ENCODE measurements around the gene DPYD.

DNA sequence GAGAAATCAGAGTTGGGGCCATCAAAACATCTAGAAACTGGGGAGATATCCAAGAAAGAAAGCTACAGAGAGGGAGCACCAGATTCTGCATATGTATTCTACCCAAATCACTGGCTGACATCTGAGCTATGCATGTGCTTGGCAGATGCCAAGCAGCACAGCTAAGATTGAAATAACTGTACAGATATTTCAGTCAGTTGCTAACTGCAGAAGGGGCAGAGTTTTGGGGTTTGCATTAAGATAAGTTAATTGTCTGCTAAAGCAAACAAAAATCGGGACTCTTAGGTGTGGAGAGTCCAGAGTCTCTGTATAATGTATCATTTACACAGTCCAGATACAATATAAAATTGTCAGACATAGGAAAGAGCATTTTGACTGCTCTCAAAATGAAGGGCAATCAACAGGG lies 762.1 kb downstream of the DPYD start:
- TF ChIP-seq EZH2 (IDR thresholded peaks at IDR 0.05; ENCODE audit: low read length, unreplicated experiment): no peak
- TF ChIP-seq, protein P1, sequence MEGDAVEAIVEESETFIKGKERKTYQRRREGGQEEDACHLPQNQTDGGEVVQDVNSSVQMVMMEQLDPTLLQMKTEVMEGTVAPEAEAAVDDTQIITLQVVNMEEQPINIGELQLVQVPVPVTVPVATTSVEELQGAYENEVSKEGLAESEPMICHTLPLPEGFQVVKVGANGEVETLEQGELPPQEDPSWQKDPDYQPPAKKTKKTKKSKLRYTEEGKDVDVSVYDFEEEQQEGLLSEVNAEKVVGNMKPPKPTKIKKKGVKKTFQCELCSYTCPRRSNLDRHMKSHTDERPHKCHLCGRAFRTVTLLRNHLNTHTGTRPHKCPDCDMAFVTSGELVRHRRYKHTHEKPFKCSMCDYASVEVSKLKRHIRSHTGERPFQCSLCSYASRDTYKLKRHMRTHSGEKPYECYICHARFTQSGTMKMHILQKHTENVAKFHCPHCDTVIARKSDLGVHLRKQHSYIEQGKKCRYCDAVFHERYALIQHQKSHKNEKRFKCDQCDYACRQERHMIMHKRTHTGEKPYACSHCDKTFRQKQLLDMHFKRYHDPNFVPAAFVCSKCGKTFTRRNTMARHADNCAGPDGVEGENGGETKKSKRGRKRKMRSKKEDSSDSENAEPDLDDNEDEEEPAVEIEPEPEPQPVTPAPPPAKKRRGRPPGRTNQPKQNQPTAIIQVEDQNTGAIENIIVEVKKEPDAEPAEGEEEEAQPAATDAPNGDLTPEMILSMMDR (conservative IDR thresholded peaks at IDR 0.05; ENCODE audit: low read depth, low read length): no peak

Data from PC-3 (cell line).